HL-60/S4 treated with phorbol 12-myristate 13-acetate at 8.2 ng/mL for 4 days and 3 days (cell line): Measurements from ENCODE around the gene SRPK1.

Source experiments
- in situ Hi-C: fragments of 300-500 bp; cut with MboI; formaldehyde crosslinking; loops from 2 replicates; pipeline ENCODE4 v1.15.0; 2022; ENCODE audit warnings: low sequenced_read_pairs

Gene SRPK1

DNA sequence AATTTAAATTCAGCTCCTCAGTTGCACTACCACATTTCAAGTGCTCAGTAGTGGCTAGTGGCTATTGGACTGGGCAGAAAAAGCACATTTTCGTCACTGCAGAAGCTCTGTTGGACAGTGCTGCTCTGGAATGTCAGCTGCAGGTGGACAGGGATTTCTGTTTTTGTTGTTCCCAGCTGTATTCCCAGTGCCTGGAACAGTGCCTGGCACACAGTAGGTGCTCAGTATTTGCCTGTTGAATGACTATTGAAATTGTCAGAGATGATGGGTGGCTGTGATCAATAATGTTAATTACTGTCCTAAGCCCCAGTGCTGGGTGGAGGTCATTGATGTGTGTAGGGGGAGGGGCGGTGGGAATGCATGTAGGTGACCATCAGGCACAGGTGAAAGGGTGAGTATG lies 134.6 kb downstream of the SRPK1 start:
- in situ Hi-C loops, result no loop called here

DNA sequence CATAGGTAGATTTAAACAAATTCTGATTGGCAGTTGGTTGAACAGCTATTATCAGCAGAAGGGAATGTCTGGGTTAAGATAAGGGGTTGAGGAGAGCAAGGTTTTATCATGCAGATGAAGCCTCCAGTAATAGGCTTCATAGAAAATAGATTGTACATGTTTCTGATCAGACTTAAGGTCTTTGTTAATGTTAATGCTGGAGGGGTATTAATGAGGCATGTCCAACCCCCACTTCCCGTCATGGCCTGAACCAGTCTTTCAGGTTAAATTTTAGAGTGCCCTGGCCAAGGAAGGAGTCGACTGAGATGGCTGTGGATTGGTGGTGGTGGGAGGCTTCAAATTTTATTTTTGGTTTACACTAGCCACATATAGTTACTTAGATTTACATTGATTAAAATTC lies 136.7 kb downstream of the SRPK1 start:
- in situ Hi-C loops, result no loop called here
